Measurements from ENCODE around the gene SURF2.

Gene SURF2

DNA sequence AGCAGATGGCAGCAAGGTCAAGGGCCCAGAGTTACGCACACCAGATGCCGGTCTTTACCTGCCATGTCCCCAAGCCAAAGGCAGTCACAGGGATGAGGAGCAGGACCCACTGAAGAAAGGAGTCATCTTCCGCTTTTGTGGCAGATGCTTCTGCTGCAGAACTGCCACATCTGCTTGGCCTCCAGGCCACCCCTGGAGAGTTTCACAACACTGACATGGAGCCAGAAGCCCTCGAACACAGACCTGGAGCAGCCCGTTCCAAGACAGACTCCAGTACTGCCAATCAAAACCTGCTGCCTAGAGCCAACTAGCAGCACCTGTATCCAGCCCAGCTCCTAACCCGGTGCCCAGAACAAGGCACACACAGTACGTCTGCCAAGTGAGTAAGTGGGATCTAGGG is 1.6 kb upstream of the SURF2 start:
- no peak for DNase-seq (ENCODE audit: low read depth)

DNA sequence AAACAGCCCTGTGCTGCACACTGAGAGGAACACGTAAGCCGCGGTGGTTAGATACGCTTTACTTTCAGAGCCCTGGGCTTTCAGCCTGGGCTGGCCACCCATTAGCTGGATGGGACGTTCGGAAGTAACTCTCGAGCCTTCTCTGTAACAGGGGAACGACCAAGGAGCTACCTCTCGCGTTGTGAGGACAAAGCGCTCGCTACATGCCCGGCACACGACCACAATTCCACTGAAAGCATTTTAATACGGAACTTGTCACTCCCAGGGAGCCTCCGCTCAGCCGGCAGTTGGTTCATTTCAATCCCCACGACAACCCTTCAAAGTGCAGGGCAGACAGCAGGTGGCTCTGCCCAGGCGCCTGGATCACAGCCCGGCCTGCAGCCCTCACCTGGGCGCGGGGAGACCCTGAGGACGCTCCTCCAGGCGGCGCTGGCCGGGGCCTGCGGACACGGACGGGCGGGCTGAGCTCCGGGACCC is 431 bp upstream of the SURF2 start:
- no peak for DNase-seq (ENCODE audit: low read depth)

DNA sequence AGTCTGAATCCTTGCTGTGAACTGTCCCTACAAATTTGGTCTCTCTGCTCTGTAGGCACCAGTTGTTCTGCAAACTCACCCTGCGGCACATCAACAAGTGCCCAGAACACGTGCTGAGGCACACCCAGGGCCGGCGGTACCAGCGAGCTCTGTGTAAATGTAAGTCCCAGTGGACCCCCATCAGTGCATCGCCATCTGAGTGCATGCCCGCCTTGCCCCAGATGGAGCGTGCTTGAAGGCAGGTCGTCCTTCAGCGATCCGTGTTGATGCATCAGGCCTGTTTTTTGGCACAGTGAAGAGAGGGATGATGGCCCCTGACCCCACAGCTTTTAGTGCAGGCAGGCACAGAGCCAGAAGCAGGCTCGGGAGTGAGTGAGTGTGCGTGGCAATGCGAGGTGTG is 1.3 kb downstream of the SURF2 start:
- no peak for DNase-seq (ENCODE audit: low read depth)

DNA sequence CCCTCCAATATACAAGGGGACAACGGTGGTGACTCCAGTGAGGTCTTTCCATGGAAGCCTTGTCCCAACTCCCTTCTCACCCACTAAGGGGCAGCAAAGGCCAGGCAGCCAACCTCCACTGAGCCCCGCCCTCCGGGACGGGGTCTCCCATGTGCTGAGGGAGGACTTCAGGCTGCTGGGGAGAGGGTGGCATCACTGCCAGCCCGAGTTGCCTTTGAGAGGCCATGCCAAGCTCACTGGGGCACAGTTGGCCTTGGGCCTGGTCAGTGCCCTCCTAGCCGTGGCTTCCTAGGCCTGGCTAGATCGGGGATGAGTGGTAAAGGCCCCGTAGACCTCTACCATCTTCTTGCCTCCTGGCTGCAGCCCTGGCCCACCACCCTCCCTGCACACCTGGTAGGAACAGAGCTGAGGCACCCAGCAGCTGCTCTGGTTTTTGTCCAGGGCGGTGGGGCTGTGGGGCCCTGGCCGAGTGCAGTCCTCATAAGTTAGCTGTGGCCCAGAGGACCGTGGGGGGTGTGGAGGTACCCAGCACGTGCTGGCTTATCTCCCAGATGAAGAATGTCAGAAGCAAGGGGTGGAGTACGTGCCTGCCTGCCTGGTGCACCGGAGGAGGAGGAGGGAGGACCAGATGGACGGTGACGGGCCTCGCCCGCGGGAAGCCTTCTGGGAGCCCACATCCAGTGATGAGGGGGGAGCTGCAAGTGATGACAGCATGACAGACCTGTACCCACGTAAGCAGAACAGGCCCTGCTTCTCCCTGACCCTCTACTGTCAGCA is 3.2 kb downstream of the SURF2 start:
- no peak for DNase-seq (ENCODE audit: low read depth)

DNA sequence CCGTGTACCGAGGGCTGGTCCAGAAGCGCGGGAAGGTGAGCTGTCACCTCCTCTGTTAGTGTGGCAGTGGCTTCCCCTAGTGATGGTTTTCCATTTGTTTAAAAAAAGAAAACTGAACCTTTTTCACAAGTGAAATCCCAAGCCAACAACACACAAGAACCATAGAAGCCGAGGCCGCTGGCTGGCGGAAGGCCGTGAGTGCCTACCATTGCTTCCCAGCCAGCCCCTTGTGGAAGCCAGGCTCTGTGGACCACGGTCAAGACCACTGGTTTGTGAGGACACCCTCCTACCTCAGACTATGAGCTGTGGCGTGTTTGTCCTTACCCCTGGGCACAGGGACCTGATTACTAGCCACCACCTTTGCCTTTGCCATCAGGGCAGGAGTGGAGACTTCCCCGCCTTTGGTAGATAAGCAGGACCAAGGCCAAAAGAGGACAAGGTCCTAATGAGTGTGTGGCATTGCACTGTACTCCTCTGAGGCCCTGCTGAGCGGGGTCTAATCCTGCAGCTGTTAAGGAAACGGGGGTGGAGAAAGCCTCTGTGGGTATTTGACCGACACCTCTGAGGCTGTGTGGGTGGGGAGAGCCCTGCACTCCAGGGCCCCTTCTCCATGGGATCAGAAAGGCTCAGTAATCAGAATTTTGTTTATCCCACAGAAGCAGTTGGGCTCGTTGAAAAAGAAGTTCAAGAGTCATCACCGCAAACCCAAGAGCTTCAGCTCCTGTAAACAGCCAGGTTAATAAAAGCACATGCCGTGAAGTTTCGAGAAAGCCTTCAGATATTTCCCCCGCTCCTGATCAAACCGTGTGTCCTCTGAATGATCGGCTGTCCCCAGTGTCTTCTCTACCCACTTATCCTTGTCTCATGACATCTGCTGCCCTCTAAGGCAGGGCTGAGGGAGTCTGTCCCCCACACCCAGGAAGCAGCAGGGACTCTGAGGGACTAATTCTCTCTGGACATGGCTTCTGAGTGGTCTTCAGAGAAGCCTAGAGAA is 4.3 kb downstream of the SURF2 start:
- DNase-seq (ENCODE audit: low read depth), result no peak

DNA sequence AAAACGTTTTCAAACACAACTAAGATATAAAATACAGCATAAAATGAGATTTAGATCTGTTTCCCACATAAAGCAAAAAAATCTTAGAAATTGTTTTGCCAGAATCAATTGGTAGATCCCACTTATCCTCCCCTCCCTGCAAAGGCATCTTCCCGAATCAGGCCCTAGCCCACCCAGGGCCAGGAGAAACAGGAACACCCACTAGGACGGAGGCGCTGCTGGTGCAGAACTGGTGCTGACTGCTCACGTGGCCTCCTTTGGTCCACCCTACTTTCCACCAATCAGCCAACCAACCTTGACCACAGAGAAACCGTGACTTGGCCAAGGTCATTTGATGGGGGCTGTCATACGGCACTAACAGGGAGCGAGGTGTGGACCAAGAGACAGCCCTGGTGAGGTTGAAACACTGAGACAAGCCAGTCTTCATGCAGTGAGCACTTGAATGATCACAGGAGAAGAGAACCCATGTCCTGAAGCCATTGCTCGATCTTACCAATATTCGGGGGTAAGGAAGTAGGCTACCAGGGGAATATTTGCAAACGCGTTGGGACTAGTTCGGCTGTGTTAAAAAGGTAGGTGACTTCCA is 5.2 kb downstream of the SURF2 start:
- DNase-seq (ENCODE audit: low read depth), result no peak

DNA sequence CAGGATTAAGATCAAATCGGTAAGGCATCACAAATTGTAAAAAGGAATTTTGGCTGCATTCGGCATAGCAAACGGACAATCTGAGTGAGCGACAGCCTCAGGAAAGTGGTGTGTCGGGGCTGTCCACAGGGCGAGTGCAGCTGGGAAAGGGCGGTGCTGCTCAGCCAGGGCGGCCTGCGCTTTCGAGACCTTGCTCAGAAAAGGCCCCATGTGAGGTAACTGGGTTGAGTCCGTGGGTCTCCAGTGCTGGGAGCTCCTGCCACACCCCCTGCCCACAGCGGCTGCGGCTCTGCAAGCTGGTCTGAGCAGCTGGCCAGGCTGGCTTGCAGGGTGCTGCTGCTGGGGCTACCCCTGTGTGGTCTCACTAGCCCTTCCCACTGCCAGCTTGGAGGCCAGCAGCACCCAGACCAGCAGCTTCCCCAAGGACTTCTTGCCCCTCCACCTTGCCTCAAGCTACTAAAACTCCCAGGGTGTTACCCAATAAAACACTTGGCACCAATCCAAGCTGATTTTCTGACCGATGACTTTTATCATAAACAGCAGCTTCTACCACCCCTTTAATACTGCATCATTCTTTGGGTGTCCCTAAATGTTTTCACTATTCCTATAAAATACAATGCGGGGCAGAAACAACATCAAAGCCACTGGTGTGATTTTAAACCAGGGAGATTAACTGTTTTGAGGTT is 6.2 kb downstream of the SURF2 start:
- no peak for DNase-seq (ENCODE audit: low read depth)

DNA sequence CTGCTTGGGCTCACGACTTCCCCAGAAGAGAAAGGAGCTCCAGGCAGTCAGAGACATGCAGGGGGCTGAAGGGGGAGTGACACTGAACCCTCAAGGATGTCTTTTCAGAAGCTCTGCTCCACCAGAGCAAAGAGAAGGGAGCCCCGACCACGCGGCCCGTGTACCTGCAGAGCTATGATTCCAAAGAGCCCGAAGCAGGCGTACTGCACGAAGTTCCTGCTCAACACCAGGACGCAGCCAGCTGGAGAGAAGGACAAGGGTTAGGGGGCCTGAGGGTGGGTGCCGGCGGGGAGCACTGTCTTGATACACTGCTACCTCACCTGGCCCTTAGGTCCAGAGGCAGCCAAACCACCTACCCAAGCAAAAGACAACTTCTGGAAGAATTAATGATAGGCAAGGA is 10.1 kb downstream of the SURF2 start:
- no peak for DNase-seq (ENCODE audit: low read depth)

DNA sequence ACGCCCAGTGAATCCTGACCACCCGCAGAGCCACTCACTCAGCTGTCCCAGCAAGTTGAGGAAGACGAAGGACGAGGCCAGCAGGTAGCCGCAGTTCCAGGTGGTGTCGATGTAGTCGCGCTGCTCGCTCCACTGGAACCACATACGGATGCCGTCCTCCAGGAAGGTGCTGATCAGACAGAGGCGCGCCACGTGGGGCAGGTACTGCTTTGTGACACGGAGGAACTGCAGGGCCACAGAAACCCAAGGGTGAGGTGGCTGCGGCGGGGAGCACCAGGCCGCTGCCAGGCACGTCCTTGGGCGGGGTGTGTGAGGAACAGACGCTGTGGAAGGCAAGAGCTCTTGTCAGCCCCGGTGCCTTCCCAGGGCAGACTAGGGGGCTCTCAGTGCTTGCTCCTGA is 10.9 kb downstream of the SURF2 start:
- DNase-seq (ENCODE audit: low read depth), result no peak

DNA sequence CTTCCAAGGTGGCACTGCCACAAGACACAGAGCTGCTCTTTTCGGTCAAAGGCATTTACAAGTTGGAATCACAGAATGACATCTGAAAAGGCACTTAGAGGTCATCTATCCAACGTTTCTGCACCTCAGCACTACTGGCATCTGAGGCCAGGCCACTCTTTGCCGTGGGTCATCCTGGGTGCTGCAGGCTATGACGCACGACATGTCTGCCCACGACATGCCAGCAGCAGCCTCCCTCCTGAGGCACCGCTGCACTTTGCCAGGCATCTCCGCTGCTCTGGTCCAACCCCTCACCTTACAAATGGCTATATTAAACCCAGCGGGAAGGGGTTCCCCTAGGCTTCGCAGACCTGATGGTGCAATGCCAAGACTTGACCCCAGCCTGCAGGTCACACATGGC is 11.4 kb downstream of the SURF2 start:
- no peak for DNase-seq (ENCODE audit: low read depth)

DNA sequence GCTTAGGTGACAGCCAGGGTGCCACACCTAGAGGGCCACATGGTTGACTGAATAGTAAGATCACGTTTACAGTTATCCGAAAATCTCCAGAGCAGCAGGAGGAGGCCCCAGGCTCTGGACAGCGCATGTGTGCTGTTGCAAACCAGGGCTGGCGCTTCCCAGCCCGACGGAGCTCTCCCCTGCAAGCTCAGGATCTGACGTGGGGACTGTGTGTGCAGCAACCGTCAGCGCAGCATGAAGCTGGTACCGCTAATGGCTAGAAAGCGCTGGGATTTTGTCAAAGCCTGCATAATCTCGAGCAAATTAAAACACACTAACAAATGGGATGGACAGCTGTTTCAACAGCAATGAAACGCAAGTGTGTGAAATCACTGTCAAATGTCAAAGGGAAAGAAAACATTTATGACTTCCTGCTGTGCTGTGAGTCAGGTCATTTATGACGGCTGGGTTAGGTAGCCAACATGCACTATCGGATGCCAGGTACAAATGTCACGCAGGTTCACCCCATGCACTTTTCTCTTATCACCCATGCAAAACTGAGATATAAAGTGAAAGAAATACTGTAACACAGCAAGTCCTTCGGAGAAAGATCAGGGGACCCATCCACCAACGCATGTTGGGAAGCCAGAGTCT is 12.0 kb downstream of the SURF2 start:
- no peak for DNase-seq (ENCODE audit: low read depth)

DNA sequence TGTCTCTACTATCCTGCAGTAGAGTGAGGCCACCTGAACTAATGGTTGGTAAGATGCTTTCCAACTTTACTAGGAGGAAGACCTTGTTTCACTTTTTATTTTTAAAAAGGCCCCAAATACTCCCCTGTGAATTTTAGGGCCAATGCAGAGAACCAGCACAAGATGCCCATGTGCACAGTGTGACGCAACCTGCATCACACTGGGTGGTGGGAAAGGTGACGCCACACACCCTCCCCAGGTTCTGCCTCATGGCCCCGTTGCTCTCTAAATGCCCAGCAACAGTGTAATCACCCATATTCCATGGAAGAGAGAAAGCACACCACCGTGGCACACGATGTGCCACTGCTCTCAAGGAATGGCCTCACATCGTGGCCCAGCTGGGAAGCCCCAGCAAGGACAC is 13.1 kb downstream of the SURF2 start:
- no peak for DNase-seq (ENCODE audit: low read depth)

DNA sequence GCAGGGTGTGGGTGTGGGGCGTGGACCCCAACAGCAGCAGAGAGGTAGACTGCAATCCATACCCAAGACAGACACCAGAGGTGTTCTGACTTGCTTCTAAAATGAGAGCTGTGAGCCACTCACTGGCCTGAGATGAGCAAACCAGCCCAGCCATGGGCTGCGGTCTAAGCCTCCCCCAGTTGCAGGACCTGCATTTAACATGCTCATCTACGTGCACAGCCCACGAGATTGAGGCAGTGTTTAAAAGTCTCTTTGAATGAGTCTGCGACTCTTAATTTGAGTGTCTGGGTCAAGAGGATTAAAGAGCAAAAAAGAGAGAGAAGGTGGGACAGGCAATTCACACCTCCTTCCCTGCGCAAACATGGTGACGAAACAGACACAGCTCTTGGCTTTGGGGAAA is 13.6 kb downstream of the SURF2 start:
- DNase-seq (ENCODE audit: low read depth), result no peak

DNA sequence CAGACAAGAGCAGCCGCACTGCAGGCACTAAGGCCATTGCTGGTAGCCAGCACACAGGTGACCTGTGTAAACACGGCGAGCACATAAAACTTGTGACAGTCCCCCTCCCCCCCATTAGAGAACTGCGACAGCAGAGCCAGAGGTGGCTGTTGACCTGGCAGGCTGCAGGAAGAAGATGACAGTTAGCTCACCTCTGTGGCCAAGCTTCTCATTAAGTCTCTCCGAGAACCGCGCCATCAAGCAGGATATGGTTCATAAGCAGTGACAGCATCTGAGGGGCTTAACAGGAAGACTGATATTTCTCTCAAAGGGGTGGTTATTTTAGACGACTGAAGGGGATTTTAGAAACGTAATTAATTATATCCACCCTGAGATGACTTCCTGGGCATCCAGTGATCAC is 14.3 kb downstream of the SURF2 start:
- no peak for DNase-seq (ENCODE audit: low read depth)

DNA sequence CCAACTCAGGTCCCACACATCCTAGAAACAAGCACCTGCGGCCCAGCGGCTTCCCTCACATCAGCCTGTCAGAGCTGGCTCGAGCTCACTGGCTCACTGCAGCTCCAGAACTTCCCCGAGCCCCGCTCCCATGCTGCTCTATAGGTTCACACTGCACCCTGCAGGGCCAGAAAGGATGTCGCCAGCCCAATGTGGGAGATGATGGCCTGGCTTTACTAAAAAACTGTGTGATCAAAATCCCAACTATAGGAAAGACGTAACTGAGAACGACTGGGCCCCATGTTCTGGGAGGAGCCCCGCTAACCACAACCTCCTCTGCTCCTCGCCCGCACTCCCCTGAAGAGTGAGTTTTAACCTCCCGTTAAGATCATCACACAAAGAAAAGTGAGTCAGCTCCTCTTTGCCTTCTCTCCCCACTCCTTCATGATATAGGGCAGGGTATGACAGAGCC is 14.9 kb downstream of the SURF2 start:
- DNase-seq (ENCODE audit: low read depth), result no peak

DNA sequence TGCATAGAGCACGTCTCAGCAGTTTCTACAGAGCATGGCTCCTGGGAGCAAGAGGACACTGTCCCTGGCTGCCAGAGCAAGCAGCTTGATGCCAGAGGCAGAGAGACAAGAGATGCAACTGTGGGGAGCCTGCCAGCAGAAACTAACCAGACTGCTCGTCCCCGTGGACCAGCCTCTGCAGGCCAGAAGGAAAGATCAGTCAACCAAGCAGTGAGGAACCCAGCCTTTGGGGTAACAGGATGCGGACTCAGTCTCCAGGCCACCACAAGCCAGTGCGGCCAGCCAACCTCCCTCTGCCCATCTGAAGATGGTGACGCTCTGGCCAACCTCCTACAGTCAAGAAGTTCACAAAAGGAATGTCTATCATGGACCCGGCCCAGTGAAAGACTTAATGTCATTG is 15.8 kb downstream of the SURF2 start:
- DNase-seq (ENCODE audit: low read depth), result no peak

DNA sequence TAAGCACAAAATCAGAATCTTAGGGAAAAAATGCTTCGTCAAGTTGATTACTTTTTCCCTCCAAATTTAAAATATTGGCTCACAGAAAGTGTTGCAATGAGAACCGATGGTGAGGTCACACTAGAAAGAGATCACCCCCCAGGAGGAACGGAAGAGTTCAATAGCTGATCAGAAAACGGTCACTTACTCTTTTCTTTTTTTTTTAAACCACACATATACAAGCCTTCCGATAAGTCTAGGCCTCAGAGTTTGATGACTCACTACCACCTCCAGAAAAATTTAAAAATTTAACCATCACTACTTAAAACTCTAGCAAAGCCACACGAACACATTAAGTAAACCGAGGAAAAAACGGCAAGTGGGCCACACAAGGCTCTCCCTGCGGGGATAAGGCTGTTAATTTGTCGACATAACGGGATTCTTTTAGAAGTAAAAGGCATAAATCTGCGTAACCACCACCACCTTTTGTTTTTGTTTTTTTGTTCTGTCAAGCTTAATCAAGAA is 18.3 kb downstream of the SURF2 start:
- DNase-seq (ENCODE audit: low read depth), result no peak

DNA sequence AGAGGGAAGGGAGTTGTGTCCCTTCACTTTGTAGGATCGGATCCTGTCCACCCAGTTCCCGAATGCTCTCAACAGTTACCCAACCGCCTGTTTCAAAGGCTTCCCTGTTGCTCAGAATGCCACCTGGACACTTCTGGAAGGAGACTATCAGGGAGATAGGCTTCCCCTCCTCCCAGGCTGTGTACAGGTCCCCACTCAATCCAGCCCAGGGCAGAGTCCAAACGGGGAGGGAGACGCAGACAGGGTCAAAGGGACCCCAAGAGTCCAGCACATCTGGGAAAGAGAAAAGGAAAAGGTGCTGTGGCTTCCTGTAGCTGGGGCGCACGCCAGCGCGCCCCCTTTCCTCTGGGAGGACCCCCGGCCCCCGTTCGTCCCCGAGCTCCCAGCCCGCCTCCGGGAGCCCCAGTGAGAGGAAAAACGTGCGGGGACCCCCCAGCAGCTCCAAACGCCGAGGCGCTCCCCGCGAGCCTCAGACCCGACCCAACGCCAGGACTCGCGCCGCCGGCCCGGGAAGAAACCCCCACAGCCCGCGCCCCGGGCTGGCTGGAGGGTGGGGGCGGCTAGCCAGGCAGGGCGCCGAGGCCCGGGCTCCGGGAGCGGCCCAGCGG is 18.9 kb downstream of the SURF2 start:
- no peak for DNase-seq (ENCODE audit: low read depth)

DNA sequence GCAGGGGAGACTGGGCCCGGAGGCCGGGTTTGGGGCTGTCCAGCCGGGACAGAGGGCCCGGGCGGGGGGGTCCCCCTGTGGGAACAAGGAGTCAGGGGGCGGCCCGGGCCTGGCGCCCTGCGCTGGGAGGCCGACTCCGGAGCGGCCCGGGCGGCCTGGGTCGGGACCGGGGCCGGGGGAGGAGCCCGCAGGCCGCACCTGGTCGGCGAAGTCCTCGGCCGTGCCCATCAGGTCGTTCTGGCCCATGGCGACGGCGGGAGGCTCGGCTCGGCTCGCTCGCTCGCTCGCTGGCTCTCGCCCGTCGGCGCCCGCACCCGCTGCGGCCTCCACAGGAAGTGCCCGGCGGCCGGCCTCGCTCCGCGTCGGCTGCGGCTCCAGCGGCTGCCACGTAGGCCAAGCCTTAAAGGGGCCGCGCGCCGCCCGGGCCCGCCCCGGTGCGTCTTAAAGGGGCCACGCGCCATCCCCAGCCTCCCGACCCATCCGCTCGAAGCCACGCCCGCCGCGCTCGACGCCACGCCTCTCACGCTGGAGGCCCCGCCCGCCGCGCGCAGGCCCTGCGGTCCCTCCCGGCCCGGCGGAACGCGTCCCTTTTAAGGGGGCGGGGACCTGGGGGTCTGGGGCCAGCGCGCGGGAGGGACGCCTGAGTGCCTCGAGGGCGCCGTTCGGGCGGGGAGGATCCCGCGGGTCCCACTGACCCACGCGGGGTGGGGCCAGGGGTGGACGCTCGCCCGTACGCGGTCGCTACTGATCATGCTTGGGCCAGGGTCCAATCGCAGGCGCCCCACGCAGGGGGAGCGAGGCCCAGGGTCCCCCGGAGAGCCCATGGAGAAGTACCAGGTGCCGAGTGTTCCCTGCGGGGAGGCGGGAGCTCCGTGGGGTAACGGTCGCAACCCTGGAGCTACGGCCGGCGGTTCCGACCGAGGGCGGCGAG is 19.6 kb downstream of the SURF2 start, which contains the start of the genes STKLD1 and SURF4:
Gene STKLD1, plus strand, starts transcription at position 643 of the 931 bp plus-strand sequence. Its CDS starts 108 bp downstream, at position 751.
Gene SURF4, minus strand, starts transcription at position 337 of the 931 bp plus-strand sequence. Its CDS starts 91 bp downstream, at position 246.
- DNase-seq (ENCODE audit: low read depth), result peak; percentile 93
